Heart left ventricle (tissue), 16 donors: ENCODE results near the gene VPREB3. TPM values are rescaled to one million over a fixed set of nuclear protein-coding genes. Genes with fewer than 3 reads are reported as not detected.

Experiments used
- ATAC-seq, 4 donors: fragments of 200-7000 bp; cut with Tn5 transposase; one replicate each; pipeline ENCODE4 v1.9.1; 2020 to 2022; ENCODE audit warnings: moderate library complexity in 4 of 4, mild to moderate bottlenecking in 3 of 4, moderate number of reproducible peaks in 1 of 4
- DNase-seq, 5 donors: peaks; one replicate each; pipeline ENCODE4 v3.0.0-alpha.2; 2020
- H3K27ac ChIP-seq, 12 donors: fragments of 200-600 bp; sonication (generic) in 4 of 12; one replicate each; pipeline versions ENCODE4 v1.5.0 to v1.8.0; 2016 to 2022; ENCODE audit warnings: mild to moderate bottlenecking in 2 of 12
- H3K27me3 ChIP-seq, 9 donors: fragments of 200-600 bp; sonication (generic) in 2 of 9; one replicate each; pipeline versions ENCODE4 v1.5.1 to v1.8.0; 2016 to 2022; ENCODE audit warnings: mild to moderate bottlenecking in 3 of 9
- H3K36me3 ChIP-seq, 9 donors: fragments of 200-600 bp; sonication (generic) in 2 of 9; one replicate each; pipeline versions ENCODE4 v1.5.0 to v1.8.0; 2018 to 2022; ENCODE audit warnings: mild to moderate bottlenecking in 2 of 9
- H3K4me1 ChIP-seq, 12 donors: fragments of 200-600 bp; sonication (generic) in 4 of 12; one replicate each; pipeline versions ENCODE4 v1.5.0 to v1.8.0; 2016 to 2022; ENCODE audit warnings: mild to moderate bottlenecking in 3 of 12
- H3K4me3 ChIP-seq, 12 donors: fragments of 200-600 bp; sonication (generic) in 4 of 12; one replicate each; pipeline versions ENCODE4 v1.5.0 to v1.8.0; 2017 to 2022; ENCODE audit warnings: mild to moderate bottlenecking in 9 of 12, moderate library complexity in 4 of 12
- H3K9me3 ChIP-seq, 12 donors: fragments of 200-600 bp; sonication (generic) in 4 of 12; one replicate each; pipeline versions ENCODE4 v1.5.0 to v1.8.0; 2016 to 2022; ENCODE audit warnings: mild to moderate bottlenecking in 1 of 12
- CTCF ChIP-seq, 12 donors: fragments of 200-600 bp; sonication (generic) in 4 of 12; IDR thresholded peaks; one replicate each; pipeline versions ENCODE4 v1.5.0 to v1.8.0; 2018 to 2022; ENCODE audit warnings: antibody characterized with exemption in 12 of 12, mild to moderate bottlenecking in 5 of 12
- POLR2A ChIP-seq, 2 donors: fragments of 450-650 bp; IDR thresholded peaks; one replicate each; pipeline ENCODE4 v1.6.1; 2017; ENCODE audit warnings: antibody characterized with exemption in 2 of 2, mild to moderate bottlenecking in 2 of 2, moderate library complexity in 2 of 2
- WGBS, 4 donors: extraction: QIAGEN DNeasy Blood & Tissue Kit in 2 of 4; methylation state at CpG; one replicate each; pipeline versions ENCODE4 v1.1.5 to v1.1.7; 2013 to 2018; 5-methylcytosine and 5-hydroxymethylcytosine counted together
- intact Hi-C, 10 donors: fragments of 100-400 bp; cut with DNase I; formaldehyde crosslinking; loops; one replicate each; pipeline versions ENCODE4 v1.11.1 to v1.14.2; 2022
- polyA plus RNA-seq, 2 donors: library from polyadenylated mRNA; stranded (reverse); fragments of 200-250 nt; gene quantifications; one replicate each; pipeline ENCODE4 v1.2.3, GENCODE V29; 2013
- total RNA-seq, 9 donors: library from RNA; depleted of rRNA in 2 of 9; stranded (reverse); fragments of >200 nt in 2 of 9; fragmentation: NEBNext Ultra II Directional in 3 of 9; extraction: Animal tissue kit (Norgen Biotek cat#: 25700) in 3 of 9; gene quantifications; one replicate each; pipeline versions ENCODE4 v1.1.0 to v1.2.4, GENCODE V29; 2016 to 2023
- donor health status: ischemic (EF 13 %, LVEDD 7.1; RV severe dilation, severe dysfunction).
- donor health status: healthy with polysubstance abuse.
- donor health status: DM: no; HTN: yes; CAD: no.
- donor health status: DM: no; HTN: no; CAD: no.
- donor health status: ischemic (EF 25% LVEDD 6.9; RV normal size, moderate dysfunction).
- donor health status: ischemic (EF 25% LVEDD 5.7; RV mildly dilated, moderate dysfunction).
- donor health status: healthy.
- donor health status: DM: yes; HTN: yes; CAD: no.
- donor health status: ischemic (EF 35%, LVEDD 5.7; RV mildly dilated, moderate dysfunction).
- donor health status: nonischemic (EF 11% LVEDD 7.7; RV severe dilation, severe dysfunction).
- donor health status: DM: yes; HTN: yes; CAD: no.
- donor health status: PGD.
- donor health status: ischemic (EF 29% LVEDD 5.4; RV normal size, mild dysfunction).
- donor health status: nonischemic (EF 23%, LVEDD 6.1; RV moderate dilation, normal function).

VPREB3 gene
- total and polyA plus RNA-seq, 11 donors = 0.63 to 3.2 (median 0.77) TPM; not detected in 3

DNA sequence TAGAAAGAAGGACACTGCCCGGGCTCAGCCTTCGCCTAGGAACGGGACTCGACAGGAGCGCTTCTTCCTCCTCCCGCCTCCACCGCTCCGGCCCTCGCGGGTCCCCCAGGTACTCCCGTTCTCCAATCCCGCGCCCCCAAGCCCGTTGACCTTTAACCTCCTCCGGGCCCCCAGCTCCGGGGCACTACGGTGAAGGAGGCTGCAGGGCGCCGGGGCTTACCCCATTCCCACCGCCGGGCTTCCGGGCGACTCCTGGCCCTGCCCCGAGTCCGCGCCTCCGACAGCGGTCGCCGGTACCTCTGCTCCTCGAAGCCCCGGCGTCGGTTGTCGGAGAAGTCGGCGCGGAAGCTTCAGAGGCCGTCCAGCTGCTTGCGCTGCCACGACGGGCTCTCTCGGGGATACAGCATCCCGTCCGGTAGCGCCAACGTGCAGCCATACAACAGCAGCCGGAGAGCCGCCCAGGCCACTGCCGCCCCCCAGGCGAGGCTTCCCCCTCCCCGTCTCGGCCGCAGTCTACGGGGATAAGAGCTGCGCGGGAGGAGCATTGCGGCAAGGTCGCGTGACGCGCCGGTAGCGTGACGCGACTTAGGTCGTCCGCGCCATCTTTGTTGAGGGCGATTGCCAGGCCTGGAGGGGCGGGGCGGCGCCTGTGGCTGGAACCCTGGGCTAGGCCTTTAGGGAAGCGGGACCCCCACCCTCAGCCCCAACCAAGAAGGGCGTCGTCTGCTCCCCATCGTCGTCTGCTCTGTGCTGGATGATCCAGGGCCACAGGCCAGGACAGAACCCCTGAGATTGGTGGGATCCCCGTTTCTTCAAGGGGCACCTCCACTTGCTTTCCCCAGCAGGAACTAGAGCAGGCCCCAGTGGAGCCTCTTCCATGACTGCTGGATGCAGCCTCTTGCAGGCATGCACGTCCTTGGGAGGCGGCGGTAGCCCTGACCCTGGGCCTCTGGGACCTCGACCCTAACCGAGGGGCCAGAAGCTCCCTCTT, 37.1 kb downstream of the VPREB3 start:
- Histone ChIP-seq H3K4me3 (peak overlapping the region; percentile 57 to 95 (median 83)), H3K36me3 (peaks cover 0 to 27% (median 20%) of the 10 kb centered on the region in 9 donors), H3K9me3 (no peaks in the 10 kb centered on the region), H3K27ac (peak overlapping the region in 11 of 12 donors; percentile 23 to 82 (median 70)), H3K4me1 (peaks cover 0 to 19% (median 10%) of the 10 kb centered on the region in 12 donors), H3K27me3 (no peaks in the 10 kb centered on the region)
- TF ChIP-seq CTCF (IDR thresholded peaks at IDR 0.05) (no peak), POLR2A (IDR thresholded peaks at IDR 0.05) (peak in 1 of 2 donors; percentile 92)
- intact Hi-C loops = loop anchor here in 2 of 10 donors (1.0 to 5.0 kb wide), 2 partner anchors 25 to 35 kb away; partner anchors contain the start of genes VPREB3 (in 1 of the 2) and ZNF70 (in 1 of the 2)
- 5 to 12% (median 6%) methylated on average over 38 to 84 of the region's 84 CpGs for WGBS, 4 donors
- ATAC-seq = peak; percentile 93 to 97 (median 97)
- DNase-seq = peak; percentile 85 to 93 (median 89)

GRCh38 chr22:23715806-23716375, 38.3 kb downstream of the VPREB3 start:
- peaks cover 0 to 19% (median 10%) of the 10 kb centered on the region in 12 donors for H3K4me1 ChIP-seq
- no peaks in the 10 kb centered on the region for H3K27me3 ChIP-seq
- H3K4me3 ChIP-seq = peak overlapping the region in 10 of 12 donors; percentile 57 to 95 (median 86)
- DNase-seq = no peak
- no peak for ATAC-seq
- H3K9me3 ChIP-seq = no peaks in the 10 kb centered on the region
- intact Hi-C loops = loop anchor here in 1 of 10 donors (5.0 kb wide), 1 partner anchor 36 kb away; the partner anchor contains the start of genes VPREB3 and ZNF70
- no peak for TF ChIP-seq CTCF (IDR thresholded peaks at IDR 0.05)
- no peak for TF ChIP-seq POLR2A (IDR thresholded peaks at IDR 0.05)
- no peak overlapping the region for H3K27ac ChIP-seq
- 75 to 78% (median 77%) methylated on average over 18 of the region's 18 CpGs for WGBS, 4 donors
- peaks cover 0 to 39% (median 32%) of the 10 kb centered on the region in 9 donors for H3K36me3 ChIP-seq

DNA sequence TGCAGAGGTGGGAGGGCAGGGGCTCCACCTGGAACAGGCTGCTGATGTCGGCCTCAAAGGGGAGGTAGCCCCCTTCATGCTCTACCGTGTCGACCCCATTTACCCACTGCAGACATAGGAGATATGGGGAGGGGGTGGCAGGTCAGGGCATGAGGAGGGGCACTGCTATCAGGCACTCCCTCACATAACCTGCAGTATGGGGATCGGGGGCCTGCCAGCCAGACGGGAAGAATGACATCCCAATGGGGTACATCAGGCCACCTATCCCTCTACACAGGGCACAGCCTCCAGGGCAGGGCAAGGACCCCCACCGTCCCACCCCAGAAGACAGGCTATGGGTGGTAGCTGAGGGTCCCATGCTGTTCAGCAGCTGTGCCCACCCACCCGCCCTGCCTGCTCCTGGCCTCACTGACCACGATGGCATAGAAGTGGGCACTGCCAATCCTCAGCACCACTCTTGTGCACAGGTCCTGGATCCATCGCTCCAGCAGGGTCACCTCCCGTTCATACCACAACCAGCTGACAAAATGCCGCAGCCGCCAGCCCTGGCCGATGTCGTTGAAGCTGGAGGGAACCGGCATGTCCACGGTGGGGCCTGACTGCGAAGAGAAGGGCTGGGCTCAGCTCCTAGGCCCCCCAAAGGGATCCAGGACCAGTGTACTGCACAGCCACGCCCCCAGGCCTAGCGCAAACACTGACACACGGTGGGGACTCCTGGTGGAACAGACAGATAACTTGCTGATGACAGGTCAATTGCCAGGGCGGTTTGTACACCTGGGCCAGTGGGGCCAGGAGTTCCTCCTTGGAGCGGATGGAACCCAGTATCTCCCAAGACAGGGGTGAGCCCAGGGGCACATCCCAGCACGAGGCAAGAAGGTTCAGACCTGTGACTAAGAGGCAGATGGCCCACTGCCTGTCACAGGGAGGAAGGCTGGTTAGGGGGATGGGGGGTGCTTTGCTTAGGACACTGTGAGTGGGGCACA, 39.3 kb downstream of the VPREB3 start:
- Histone ChIP-seq H3K9me3 (no peaks in the 10 kb centered on the region), H3K4me3 (no peak overlapping the region), H3K4me1 (peaks cover 0 to 19% (median 10%) of the 10 kb centered on the region in 12 donors), H3K27ac (no peak overlapping the region), H3K36me3 (peaks cover 0 to 49% (median 41%) of the 10 kb centered on the region in 9 donors), H3K27me3 (no peaks in the 10 kb centered on the region)
- intact Hi-C loops = loop anchor here in 1 of 10 donors (5.0 kb wide), 1 partner anchor 37 kb away; the partner anchor contains the start of genes VPREB3 and ZNF70
- no peak for TF ChIP-seq CTCF (IDR thresholded peaks at IDR 0.05)
- TF ChIP-seq POLR2A (IDR thresholded peaks at IDR 0.05) = no peak
- WGBS, 4 donors = 87 to 92% (median 89%) methylated on average over 8 to 23 of the region's 23 CpGs
- ATAC-seq (no peak), DNase-seq (no peak)
